Pulmonary artery endothelial cell (primary cell): ENCODE measurements around the gene SND1. TPM values are rescaled to one million over a fixed set of nuclear protein-coding genes. Genes with fewer than 3 reads are reported as not detected.
"Not testable (repeated sequence)": the region's sequence is repeated elsewhere in the genome, so short reads cannot be mapped to it uniquely, and the experiment has no call there.

Experiments used
- DNase-seq: peaks from one replicate; pipeline ENCODE4 v3.0.0-alpha.2; 2011; ENCODE audit warnings: low read depth, low spot score
- total RNA-seq: library from RNA; depleted of rRNA; stranded (reverse); fragments of >200 nt; gene quantifications from 2 replicates; pipeline ENCODE4 v1.2.3, GENCODE V29; 2014

SND1 gene
- total RNA-seq, 1 donor from 2014 or later: 225 TPM

DNA sequence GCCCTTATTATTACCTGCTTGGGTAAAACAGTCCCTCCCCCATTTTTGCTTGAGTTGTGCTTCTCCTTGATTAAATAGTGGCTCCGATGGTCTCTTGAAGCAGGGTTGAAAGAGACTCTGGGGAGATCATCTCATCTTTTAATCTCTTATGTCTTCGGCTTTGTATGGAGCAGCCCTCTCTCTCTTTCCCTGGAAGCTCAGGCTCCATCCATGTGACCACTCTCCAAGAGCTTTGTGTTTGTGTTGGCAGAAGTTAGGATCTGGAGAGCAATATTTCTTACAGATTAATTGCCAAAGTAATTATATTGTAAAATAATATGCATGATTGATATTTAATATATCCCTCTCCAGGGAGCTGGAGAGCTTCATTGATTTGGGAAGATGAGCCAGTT lies 302.4 kb downstream of the SND1 start:
- no peak for DNase-seq

- DNase-seq: no peak
Observed at GRCh38 chr7:127955051-127955531, 303.1 kb downstream of the SND1 start.

GRCh38 chr7:127957886-127958285 lies 305.9 kb downstream of the SND1 start:
- DNase-seq: no peak

- DNase-seq: no peak
Observed at GRCh38 chr7:127959770-127960169, 307.8 kb downstream of the SND1 start.

- DNase-seq: no peak
Observed at GRCh38 chr7:127961786-127962453, 309.9 kb downstream of the SND1 start.

DNA sequence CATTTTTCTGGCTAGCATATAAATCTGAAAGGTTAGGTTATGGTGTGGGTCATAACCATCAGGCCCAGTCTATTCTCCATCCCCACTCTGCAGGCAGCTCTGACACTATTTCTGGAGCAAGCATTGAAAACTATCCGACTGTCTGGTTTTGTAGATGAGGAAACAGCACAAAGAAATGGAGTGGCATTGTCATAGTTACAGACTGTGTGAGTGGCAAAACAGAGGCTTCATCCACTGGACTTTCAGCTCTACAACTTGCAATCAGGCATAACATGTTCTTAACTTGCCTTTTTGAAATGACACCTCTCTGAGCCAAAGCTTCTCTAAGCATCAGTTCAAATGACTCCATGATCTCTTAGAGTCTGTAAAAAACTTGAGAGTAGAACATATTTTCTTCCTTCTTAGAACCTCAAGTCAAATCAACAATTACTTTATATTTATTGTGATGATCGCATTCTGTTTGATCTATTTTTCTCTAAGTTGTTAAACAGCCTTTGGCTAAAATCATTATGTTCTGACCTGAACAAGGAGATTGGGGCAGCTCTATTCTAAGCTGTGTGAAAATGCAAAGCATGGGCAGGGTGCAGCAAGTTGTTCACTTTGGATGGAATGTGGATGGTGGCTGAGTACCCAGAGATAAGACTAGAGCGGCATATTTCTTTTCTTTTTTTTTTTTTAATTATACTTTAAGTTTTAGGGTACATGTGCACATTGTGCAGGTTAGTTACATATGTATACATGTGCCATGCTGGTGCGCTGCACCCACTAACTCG lies 310.8 kb downstream of the SND1 start:
- DNase-seq: no peak

DNA sequence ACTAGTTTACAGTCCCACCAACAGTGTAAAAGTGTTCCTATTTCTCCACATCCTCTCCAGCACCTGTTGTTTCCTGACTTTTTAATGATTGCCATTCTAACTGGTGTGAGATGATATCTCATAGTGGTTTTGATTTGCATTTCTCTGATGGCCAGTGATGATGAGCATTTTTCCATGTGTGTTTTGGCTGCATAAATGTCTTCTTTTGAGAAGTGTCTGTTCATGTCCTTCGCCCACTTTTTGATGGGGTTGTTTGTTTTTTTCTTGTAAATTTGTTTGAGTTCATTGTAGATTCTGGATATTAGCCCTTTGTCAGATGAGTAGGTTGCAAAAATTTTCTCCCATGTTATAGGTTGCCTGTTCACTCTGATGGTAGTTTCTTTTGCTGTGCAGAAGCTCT lies 311.9 kb downstream of the SND1 start:
- DNase-seq: not testable (repeated sequence)

- DNase-seq: no peak
Observed at GRCh38 chr7:127967281-127967680, 315.3 kb downstream of the SND1 start.

DNA sequence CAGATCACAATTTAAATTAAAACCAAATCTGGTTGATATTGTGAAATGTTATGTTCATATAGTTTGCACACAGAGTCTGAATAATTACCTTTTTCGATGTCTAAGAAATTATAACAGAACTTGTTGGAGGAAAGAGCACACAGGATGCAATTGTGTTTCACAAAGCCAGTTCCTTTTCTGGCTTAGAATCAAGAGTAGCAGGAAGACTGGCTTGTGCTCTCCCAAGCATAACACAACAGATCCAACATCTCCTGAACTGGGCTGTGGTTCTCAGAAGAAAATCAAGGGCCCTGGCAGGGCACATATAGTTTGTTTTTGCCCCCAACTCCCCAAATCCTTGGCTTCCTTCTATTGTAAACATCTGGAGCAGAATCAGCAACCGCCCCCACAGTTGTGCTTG lies 316.6 kb downstream of the SND1 start:
- DNase-seq: no peak

DNA sequence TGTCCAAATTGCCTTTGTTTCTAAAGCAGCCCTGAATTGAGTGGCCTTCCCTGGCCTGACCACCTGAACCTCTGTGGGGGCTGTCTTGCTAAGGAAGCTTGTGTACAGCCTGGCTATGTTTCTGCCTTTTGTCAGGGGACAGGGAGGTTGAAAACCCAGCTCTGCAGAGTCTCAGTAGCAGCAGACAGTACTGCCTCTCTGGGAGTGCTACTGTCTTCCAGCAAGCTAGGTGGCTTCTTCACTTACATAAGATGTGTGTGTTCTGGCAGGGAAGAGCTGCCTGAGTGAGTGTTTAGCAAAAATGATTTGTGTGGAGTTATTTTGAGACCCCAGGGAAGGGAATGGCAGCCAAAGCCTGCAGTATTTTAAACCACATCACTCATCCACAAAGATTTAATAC lies 321.8 kb downstream of the SND1 start:
- DNase-seq: no peak

DNA sequence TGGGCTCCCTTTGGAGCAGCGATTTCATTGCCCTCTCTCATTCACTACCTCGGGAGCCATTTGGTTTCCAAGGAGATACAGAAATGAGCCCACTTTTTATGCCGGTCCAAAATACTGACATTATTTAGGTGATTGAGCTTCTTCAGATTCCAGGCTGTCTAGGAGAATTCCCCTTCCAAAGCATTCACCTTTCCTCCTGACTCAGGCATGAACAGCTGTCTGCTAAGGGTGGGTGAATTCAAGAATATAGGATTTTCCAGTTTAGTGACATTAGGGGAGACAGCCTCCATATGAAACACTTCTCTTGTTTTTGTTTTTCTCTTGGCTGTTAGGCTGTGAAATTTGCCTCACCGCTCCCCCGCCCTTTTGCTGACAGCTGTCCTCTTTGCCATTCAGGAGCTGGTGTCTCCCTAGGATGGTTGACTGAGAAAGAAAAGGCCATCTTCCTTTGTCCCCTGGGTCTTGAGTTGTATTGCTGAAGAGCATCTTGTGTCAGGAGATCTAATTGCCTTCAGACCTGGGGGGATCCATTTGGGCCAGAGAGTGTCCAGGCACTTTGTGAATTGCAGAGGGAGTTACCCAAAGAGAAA lies 322.5 kb downstream of the SND1 start:
- DNase-seq: no peak

DNA sequence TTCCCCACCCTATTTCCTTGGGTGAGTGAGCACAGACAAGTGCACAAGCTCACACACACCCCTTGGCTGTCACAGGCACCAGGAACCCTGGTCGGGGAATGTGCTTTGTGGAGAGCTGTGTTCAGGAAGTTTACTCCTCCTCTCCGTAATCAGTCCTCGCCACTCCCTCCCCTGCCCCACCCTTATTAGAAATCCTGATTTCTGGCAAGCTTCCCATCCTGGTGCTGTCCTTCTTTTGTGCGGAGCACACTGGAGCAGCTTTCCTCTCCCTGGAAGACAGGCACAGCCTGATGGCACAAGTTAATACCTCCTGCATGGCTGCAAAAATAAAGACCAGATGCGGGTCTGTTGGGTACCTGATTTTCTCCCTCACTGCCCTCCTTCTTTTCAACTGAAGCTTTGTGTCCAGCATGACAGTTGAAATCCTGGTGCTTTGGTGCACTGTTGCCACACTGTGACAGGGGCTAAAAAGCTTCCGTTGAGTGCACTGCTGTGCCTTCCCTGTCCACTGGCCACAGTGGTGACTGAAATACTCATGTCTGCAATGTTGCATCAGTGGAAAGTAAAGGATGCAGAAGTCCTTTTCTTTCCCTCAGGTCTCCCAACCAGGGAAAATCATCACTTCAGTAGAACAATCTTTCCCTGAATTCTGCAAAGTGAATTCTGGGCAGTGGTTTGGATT lies 324.2 kb downstream of the SND1 start:
- DNase-seq: no peak

DNA sequence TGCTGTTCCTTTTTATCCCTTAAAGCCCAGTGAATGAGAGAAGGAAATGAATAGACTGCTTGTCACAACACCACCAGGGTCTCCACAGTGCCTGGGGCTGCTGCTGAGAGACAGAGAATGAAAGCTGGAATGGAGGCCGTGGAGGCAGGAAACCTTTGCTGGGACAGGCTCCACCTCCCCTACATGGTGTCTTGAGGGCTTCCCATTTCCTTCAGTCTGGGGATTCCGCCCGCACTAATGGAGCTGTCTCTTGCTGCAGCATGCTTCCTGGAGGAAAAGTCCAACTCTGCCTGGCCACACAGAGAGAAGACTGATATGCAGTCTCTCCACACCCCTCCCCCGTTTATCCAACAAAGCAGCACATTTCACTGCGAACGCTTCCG lies 324.7 kb downstream of the SND1 start:
- no peak for DNase-seq

GRCh38 chr7:127978421-127978820 lies 326.4 kb downstream of the SND1 start:
- DNase-seq: no peak

GRCh38 chr7:127979113-127979727 lies 327.2 kb downstream of the SND1 start:
- DNase-seq: no peak

DNA sequence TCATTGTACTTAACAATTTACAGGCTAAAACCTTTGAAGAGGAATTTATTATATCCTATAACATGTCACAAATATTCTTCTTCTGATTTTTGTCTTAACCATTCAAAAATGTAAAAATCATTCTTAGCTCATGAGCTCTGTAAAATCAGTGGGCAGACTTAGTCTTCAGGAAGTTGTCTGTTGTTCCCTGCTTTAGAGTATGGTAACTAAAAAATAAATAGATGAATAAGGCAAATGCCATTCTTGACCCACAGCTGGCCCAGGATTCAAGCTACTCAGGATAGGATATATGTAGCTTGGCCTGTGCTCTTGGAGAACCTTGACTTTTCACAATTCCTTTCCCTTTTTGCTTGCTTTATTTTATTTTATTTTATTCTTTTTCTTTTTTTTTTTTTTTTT lies 327.7 kb downstream of the SND1 start:
- no peak for DNase-seq

DNA sequence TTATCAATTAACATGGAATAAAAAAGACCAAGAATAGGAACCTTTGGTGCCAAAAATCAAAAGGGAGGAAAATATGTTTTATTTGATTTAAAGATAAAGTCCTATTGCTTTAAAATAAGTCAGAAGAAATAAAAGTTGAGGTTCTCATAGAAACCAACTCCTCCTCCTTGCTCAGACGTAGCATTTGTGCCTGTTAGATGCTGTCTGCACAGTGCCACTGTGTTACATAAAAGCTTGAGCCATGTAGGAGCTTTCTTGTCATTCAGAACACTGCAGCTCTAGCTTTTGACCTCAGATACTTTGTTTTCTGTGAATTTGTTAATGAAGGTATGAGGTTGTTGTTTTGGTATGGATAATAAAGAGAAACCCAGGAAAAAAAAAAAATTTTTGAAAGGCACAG lies 328.9 kb downstream of the SND1 start:
- DNase-seq: no peak

DNA sequence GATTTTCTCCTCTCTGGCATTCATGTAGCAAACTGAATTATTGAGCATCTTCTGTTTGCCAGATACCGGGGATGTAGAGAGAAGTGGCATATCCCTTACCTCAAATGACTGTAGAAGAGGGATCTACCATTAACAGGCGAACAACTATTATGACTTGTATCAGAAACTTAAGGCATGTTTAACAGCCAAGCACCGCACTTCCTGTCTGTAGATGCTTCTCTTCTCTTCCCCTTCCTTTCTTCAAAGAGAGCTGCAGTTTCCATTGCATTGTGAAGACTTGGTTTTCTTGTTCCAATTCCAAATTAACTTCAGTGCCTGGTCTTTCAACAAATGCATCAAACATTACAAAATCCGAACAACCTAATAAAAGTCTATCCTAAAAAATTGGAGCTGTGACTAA lies 330.0 kb downstream of the SND1 start:
- no peak for DNase-seq

- DNase-seq: no peak
Observed at GRCh38 chr7:127983804-127984332, 331.9 kb downstream of the SND1 start.

GRCh38 chr7:127986581-127987521 lies 334.9 kb downstream of the SND1 start:
- no peak for DNase-seq
